Stomach (tissue), 9 donors: ENCODE results near the gene CDC34. TPM values are rescaled to one million over a fixed set of nuclear protein-coding genes. Genes with fewer than 3 reads are reported as not detected.

Source experiments
- DNase-seq, 2 donors: peaks; one replicate each; pipeline versions ENCODE4 v3.0.0 to v3.0.0-alpha.2; 2013 to 2019
- H3K27ac ChIP-seq, 5 donors: fragments of 200-600 bp in 4 of 5; sonication (generic) in 4 of 5; one replicate each; pipeline ENCODE4 v1.5.1; 2013 to 2019; ENCODE audit warnings: mild to moderate bottlenecking in 1 of 5, moderate library complexity in 1 of 5
- H3K27me3 ChIP-seq, 3 donors: fragments of 200-600 bp; sonication (generic); one replicate each; pipeline ENCODE4 v1.5.1; 2017 to 2019; ENCODE audit warnings: mixed run types in 1 of 3
- H3K36me3 ChIP-seq, 4 donors: fragments of 200-600 bp; sonication (generic); 1 replicate in 3 of 4; 2 replicates in 1 of 4; pipeline ENCODE4 v1.5.1; 2016 to 2019
- H3K4me1 ChIP-seq, 4 donors: fragments of 200-600 bp; sonication (generic); one replicate each; pipeline ENCODE4 v1.5.1; 2016 to 2019
- H3K4me3 ChIP-seq, 4 donors: fragments of 200-600 bp; sonication (generic) in 3 of 4; one replicate each; pipeline ENCODE4 v1.5.1; 2016 to 2019; ENCODE audit warnings: mild to moderate bottlenecking in 1 of 4
- H3K9me3 ChIP-seq, 4 donors: fragments of 200-600 bp; sonication (generic); one replicate each; pipeline ENCODE4 v1.5.1; 2016 to 2019
- CTCF ChIP-seq, 7 experiments: fragments of 450-650 bp in 4 of 7; fragments of 200-600 bp in 3 of 7; sonication (generic) in 3 of 7; IDR thresholded peaks; one replicate each; pipeline ENCODE4 v1.5.1; 2016 to 2019; ENCODE audit warnings: antibody characterized with exemption in 7 of 7, control low read depth in 2 of 7, mild to moderate bottlenecking in 1 of 7
- EP300 ChIP-seq: sonication (generic); formaldehyde crosslinking; IDR thresholded peaks from one replicate; pipeline ENCODE4 v1.6.1; 2017; ENCODE audit warnings: antibody characterized with exemption
- POLR2A ChIP-seq, 4 donors: fragments of 450-650 bp; IDR thresholded peaks; one replicate each; pipeline ENCODE4 v1.6.1; 2016; ENCODE audit warnings: antibody characterized with exemption in 4 of 4, control low read depth in 2 of 4, mild to moderate bottlenecking in 1 of 4, moderate library complexity in 1 of 4
- POLR2AphosphoS5 ChIP-seq, 3 donors: sonication (generic); formaldehyde crosslinking; IDR thresholded peaks; one replicate each; pipeline ENCODE4 v1.6.1; 2016; ENCODE audit warnings: antibody characterized with exemption in 3 of 3
- WGBS, 5 donors: extraction: QIAGEN DNeasy Blood & Tissue Kit in 3 of 5; methylation state at CpG; one replicate each; pipeline versions ENCODE4 v1.1.5 to v1.1.7; 2013 to 2018; 5-methylcytosine and 5-hydroxymethylcytosine counted together
- intact Hi-C: fragments of 100-400 bp; cut with DNase I; formaldehyde crosslinking; loops from one replicate; pipeline ENCODE4 v1.15.1; 2023; ENCODE audit warnings: low total_unique reads
- polyA plus RNA-seq, 3 donors: library from polyadenylated mRNA; stranded (reverse); fragments of 200-250 nt; gene quantifications; one replicate each; pipeline ENCODE4 v1.2.3, GENCODE V29; 2013
- total RNA-seq, 5 donors: library from RNA; depleted of rRNA; stranded (reverse); fragments of >200 nt; gene quantifications; one replicate each; pipeline versions ENCODE4 v1.1.0 to v1.2.3, GENCODE V29; 2014 to 2016
- donor health status: healthy with polysubstance abuse.
- donor health status: Bipolar disorder and iron deficiency.
- donor health status: healthy.

Gene CDC34
- total and polyA plus RNA-seq, 8 donors: 26.1 to 503 (median 76.7) TPM

GRCh38 chr19:494171-495080, 37.1 kb upstream of the CDC34 start:
- DNase-seq: peak in 1 of 2 donors; percentile 62
- Histone ChIP-seq H3K36me3 (no peaks in the 10 kb centered on the region), H3K4me1 (peaks cover 15 to 42% (median 30%) of the 10 kb centered on the region in 4 donors), H3K27ac (no peak overlapping the region), H3K9me3 (no peaks in the 10 kb centered on the region), H3K4me3 (no peak overlapping the region), H3K27me3 (peaks cover 20 to 55% (median 41%) of the 10 kb centered on the region in 3 donors)
- WGBS, 5 donors: 29 to 38% (median 36%) methylated on average over 17 to 22 of the region's 22 CpGs
- no peak for TF ChIP-seq CTCF (IDR thresholded peaks at IDR 0.05)
- no peak for TF ChIP-seq POLR2AphosphoS5 (IDR thresholded peaks at IDR 0.05)
- no peak for TF ChIP-seq POLR2A (IDR thresholded peaks at IDR 0.05)
- TF ChIP-seq EP300: no peak
- intact Hi-C loops: no loop called here

GRCh38 chr19:495081-495401, 36.5 kb upstream of the CDC34 start:
- Histone ChIP-seq H3K4me3 (no peak overlapping the region), H3K27me3 (peaks cover 20 to 62% (median 41%) of the 10 kb centered on the region in 3 donors), H3K9me3 (no peaks in the 10 kb centered on the region), H3K4me1 (peaks cover 8 to 36% (median 24%) of the 10 kb centered on the region in 4 donors), H3K27ac (no peak overlapping the region), H3K36me3 (no peaks in the 10 kb centered on the region)
- 40 to 73% (median 47%) methylated on average over 6 to 10 of the region's 10 CpGs for WGBS, 5 donors
- intact Hi-C loops: no loop called here
- no peak for DNase-seq
- TF ChIP-seq POLR2AphosphoS5 (IDR thresholded peaks at IDR 0.05): no peak
- no peak for TF ChIP-seq CTCF (IDR thresholded peaks at IDR 0.05)
- no peak for TF ChIP-seq EP300
- no peak for TF ChIP-seq POLR2A (IDR thresholded peaks at IDR 0.05)

- Histone ChIP-seq H3K36me3 (no peaks in the 10 kb centered on the region), H3K27me3 (peaks cover 20 to 67% (median 41%) of the 10 kb centered on the region in 3 donors), H3K4me1 (peaks cover 8 to 34% (median 23%) of the 10 kb centered on the region in 4 donors), H3K27ac (peak overlapping the region in 1 of 5 donors; percentile 4), H3K4me3 (no peak overlapping the region), H3K9me3 (no peaks in the 10 kb centered on the region)
- TF ChIP-seq POLR2A (IDR thresholded peaks at IDR 0.05) (no peak), EP300 (no peak), CTCF (IDR thresholded peaks at IDR 0.05) (peak in 4 of 7 experiments; percentile 17 to 71 (median 58)), POLR2AphosphoS5 (IDR thresholded peaks at IDR 0.05) (no peak)
- intact Hi-C loops: no loop called here
- peak in 1 of 2 donors; percentile 71 for DNase-seq
- WGBS, 5 donors: 14 to 25% (median 18%) methylated on average over 26 to 32 of the region's 32 CpGs
Measured at GRCh38 chr19:495402-496111, 36.0 kb upstream of the CDC34 start.

GRCh38 chr19:496112-496665, 35.4 kb upstream of the CDC34 start, which contains the start of gene MADCAM1:
Gene MADCAM1 (plus strand): TSS chr19:496486. CDS start chr19:496500, 14 bp downstream.
- Histone ChIP-seq H3K4me3 (peak within 1 kb of the TSS in 3 of 4 donors; percentile 11 to 44 (median 24)), H3K27ac (peak within 1 kb of the TSS in 1 of 5 donors; percentile 4), H3K27me3 (peaks cover 20 to 67% (median 41%) of the 10 kb centered on the region in 3 donors), H3K4me1 (peaks cover 8 to 34% (median 23%) of the 10 kb centered on the region in 4 donors), H3K9me3 (no peaks in the 10 kb centered on the region), H3K36me3 (no peaks in the 10 kb centered on the region)
- 5 to 19% (median 9%) methylated on average over 8 to 33 of the region's 33 CpGs for WGBS, 5 donors
- intact Hi-C loops: no loop called here
- peak in 1 of 2 donors; percentile 39 for DNase-seq
- TF ChIP-seq POLR2A (IDR thresholded peaks at IDR 0.05) (no peak), CTCF (IDR thresholded peaks at IDR 0.05) (no peak), POLR2AphosphoS5 (IDR thresholded peaks at IDR 0.05) (no peak), EP300 (no peak)
